ENCODE measurements around the gene RCAN2. TPM values are rescaled to one million over a fixed set of nuclear protein-coding genes. Genes with fewer than 3 reads are reported as not detected.
A peak's percentile ranks its signal among the peaks of the same experiment; 100 is the strongest.

RCAN2 gene
- total and polyA plus RNA-seq, 7 donors, result 2.6 to 108 (median 20.0) TPM

DNA sequence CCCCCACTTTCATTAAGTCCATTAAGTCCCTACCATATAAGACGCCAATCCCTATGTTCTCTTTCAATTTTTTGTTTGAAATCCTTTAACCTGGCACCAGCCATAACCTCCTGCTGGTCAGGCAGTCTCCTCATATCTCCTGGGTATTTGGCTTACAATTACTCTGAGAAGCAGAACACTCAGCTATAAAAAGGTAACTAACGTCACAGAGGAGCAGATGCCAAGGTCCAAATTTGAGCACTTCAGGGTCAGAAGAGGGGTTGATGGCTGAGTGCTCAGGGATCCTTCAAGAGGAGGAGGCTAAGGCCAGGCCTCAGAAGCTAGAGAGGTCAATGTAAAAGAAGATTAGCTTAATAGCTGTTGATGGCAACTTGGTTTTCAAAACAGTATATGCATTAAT lies 22.3 kb upstream of the RCAN2 start:
- Histone ChIP-seq H3K9me3 (no peaks in the 10 kb centered on the region), H3K27ac (no peak overlapping the region), H3K27me3 (ENCODE audit: insufficient read depth in 3 of 3, low read length in 2 of 3) (no peaks in the 10 kb centered on the region), H3K36me3 (ENCODE audit: insufficient read depth in 1 of 2, low read depth in 1 of 2) (no peaks in the 10 kb centered on the region), H3K4me3 (no peak overlapping the region), H3K4me1 (peaks cover 23% of the 10 kb centered on the region)
- peak in 1 of 4 donors; percentile 42 for ATAC-seq
- TF ChIP-seq, protein P1, sequence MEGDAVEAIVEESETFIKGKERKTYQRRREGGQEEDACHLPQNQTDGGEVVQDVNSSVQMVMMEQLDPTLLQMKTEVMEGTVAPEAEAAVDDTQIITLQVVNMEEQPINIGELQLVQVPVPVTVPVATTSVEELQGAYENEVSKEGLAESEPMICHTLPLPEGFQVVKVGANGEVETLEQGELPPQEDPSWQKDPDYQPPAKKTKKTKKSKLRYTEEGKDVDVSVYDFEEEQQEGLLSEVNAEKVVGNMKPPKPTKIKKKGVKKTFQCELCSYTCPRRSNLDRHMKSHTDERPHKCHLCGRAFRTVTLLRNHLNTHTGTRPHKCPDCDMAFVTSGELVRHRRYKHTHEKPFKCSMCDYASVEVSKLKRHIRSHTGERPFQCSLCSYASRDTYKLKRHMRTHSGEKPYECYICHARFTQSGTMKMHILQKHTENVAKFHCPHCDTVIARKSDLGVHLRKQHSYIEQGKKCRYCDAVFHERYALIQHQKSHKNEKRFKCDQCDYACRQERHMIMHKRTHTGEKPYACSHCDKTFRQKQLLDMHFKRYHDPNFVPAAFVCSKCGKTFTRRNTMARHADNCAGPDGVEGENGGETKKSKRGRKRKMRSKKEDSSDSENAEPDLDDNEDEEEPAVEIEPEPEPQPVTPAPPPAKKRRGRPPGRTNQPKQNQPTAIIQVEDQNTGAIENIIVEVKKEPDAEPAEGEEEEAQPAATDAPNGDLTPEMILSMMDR (IDR thresholded peaks at IDR 0.05), result no peak
- no peak for DNase-seq
- intact Hi-C loops (cut with DNase I), result no loop called here
- WGBS, 3 donors, result 50 to 63% (median 53%) methylated on average over 2 of the region's 2 CpGs

DNA sequence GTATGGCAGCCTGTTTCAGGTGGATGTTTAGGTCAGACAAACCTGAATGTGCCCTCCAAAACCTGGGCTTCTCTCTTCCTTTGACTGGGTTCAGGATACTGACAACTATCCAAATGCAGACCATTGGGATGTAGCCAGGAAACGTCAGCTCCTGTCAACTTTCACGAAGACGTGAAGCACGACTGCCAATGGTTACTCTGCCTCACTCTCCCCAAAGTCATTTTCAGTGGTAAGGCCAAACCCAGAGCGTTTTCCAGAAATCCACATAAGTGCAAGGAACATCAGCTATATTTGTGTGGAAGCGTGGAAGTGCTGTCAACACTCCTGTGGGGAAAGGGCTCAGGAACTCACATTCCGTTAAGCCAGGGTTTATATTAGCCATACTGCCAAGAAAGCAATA lies 20.1 kb upstream of the RCAN2 start:
- ATAC-seq, result no peak
- H3K4me3 ChIP-seq, result no peak overlapping the region
- TF ChIP-seq, protein P1 (IDR thresholded peaks at IDR 0.05), result no peak
- H3K27ac ChIP-seq, result peak overlapping the region; percentile 14
- H3K36me3 ChIP-seq (ENCODE audit: insufficient read depth in 1 of 2, low read depth in 1 of 2), result no peaks in the 10 kb centered on the region
- 64 to 79% (median 75%) methylated on average over 7 of the region's 7 CpGs for WGBS, 3 donors
- no peak for DNase-seq
- intact Hi-C loops (cut with DNase I), result no loop called here
- H3K27me3 ChIP-seq (ENCODE audit: insufficient read depth in 3 of 3, low read length in 2 of 3), result no peaks in the 10 kb centered on the region
- H3K4me1 ChIP-seq, result peaks cover 25% of the 10 kb centered on the region
- H3K9me3 ChIP-seq, result no peaks in the 10 kb centered on the region

DNA sequence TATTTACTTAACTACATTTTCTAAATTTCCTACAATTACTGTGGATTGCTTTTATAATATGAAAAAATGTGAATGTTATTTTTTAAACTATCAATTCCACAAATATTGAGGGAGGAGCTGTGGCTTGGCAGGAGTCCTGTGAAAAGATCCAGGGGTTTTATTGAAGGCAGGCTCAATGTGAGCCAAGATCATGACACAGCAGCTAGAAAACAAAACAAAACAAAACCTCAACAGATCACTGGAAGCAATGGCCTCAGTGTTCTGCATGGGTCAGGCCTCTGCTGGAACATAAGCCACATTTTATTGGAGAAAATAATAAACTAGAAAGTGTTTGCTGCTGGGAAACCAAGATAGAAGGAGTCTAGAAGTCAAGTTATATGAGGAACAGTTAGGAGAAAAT lies 19.4 kb upstream of the RCAN2 start:
- DNase-seq (no peak), ATAC-seq (no peak)
- TF ChIP-seq, protein P1 (IDR thresholded peaks at IDR 0.05), result no peak
- Histone ChIP-seq H3K27ac (peak overlapping the region; percentile 14), H3K27me3 (ENCODE audit: insufficient read depth in 3 of 3, low read length in 2 of 3) (no peaks in the 10 kb centered on the region), H3K4me3 (no peak overlapping the region), H3K9me3 (no peaks in the 10 kb centered on the region), H3K4me1 (peaks cover 25% of the 10 kb centered on the region), H3K36me3 (ENCODE audit: insufficient read depth in 1 of 2, low read depth in 1 of 2) (no peaks in the 10 kb centered on the region)
- intact Hi-C loops (cut with DNase I), result no loop called here

DNA sequence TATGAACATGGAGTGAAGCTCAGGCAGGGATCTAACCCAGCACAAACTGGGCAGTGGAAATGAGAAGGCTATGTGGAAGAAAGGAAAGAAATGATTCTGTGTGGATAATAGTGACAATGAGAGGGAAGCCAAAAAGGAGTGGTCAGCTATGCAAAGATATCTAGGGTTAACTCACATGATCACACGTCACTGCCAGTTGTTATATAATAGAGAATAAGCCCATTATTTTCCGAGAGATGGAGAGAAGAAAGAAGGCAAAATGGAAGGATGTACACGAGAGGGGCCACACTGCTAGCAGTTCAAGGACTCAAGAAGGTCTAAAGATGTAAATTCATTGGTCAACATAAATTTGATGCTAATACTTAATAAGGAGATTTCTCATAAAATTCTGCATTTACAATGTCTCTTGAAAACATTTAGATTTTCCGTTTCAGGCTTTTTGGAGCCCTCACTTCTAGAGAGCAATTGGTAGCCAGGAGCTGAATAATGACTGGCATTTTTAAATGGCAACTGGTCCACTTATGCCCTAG lies 18.8 kb upstream of the RCAN2 start:
- Histone ChIP-seq H3K36me3 (ENCODE audit: insufficient read depth in 1 of 2, low read depth in 1 of 2) (no peaks in the 10 kb centered on the region), H3K4me3 (no peak overlapping the region), H3K27ac (peak overlapping the region; percentile 44), H3K4me1 (peaks cover 25% of the 10 kb centered on the region), H3K9me3 (no peaks in the 10 kb centered on the region), H3K27me3 (ENCODE audit: insufficient read depth in 3 of 3, low read length in 2 of 3) (no peaks in the 10 kb centered on the region)
- DNase-seq (no peak), ATAC-seq (no peak)
- TF ChIP-seq, protein P1 (IDR thresholded peaks at IDR 0.05), result no peak
- 68 to 80% (median 75%) methylated on average over 4 of the region's 4 CpGs for WGBS, 3 donors
- intact Hi-C loops (cut with DNase I), result no loop called here

DNA sequence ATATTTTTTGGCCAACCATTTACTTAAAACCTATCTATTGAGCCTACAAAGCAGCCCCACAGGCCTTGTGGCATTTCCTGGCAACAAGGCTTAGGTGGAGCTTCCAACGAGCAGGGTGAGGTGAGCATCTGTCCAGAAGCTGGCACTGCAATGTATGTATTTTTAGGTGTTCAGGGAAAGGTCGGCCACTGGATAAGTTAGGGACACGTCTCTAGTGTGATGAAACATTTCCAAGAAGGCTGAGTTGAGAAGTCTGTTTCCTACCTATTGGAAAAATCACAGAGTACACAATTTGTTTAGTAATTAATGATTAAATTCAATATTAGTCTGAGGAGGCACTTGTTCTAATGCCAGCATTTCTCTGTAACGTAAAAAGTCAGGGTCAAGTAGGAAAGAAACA lies 17.8 kb upstream of the RCAN2 start:
- Histone ChIP-seq H3K4me1 (peaks cover 25% of the 10 kb centered on the region), H3K9me3 (no peaks in the 10 kb centered on the region), H3K4me3 (no peak overlapping the region), H3K27me3 (ENCODE audit: insufficient read depth in 3 of 3, low read length in 2 of 3) (no peaks in the 10 kb centered on the region), H3K27ac (peak overlapping the region; percentile 44), H3K36me3 (ENCODE audit: insufficient read depth in 1 of 2, low read depth in 1 of 2) (no peaks in the 10 kb centered on the region)
- ATAC-seq (peak; percentile 66 to 88 (median 76)), DNase-seq (no peak)
- WGBS, 3 donors, result 18 to 25% (median 25%) methylated on average over 4 of the region's 4 CpGs
- intact Hi-C loops (cut with DNase I), result no loop called here
- TF ChIP-seq, protein P1 (IDR thresholded peaks at IDR 0.05), result no peak

Measured in psoas muscle (tissue), 8 donors.